PC-3 (cell line): ENCODE results near the gene TOMM20L. TPM values are rescaled to one million over a fixed set of nuclear protein-coding genes. Genes with fewer than 3 reads are reported as not detected.

ENCODE experiments used
- ATAC-seq: fragments of 200-7000 bp; cut with Tn5 transposase; 2 replicates; pipeline ENCODE4 v1.9.1; 2020; ENCODE audit warnings: mild to moderate bottlenecking, moderate library complexity
- BruUV-seq: library from RNA; stranded (reverse); fragments of 400-500 nt; replicated peaks from 2 replicates; lab custom pipeline; 2021; lab: Mats Ljungman, UMichigan
- CTCF ChIA-PET: fragments of 300-600 bp; sonication (Branson Sonifier 250); formaldehyde crosslinking; loops from one replicate; lab custom pipeline; 2022; ENCODE audit warnings: antibody characterized with exemption; lab: Charles Lee
- POLR2A ChIA-PET: fragments of 300-600 bp; sonication (Branson Sonifier 250); formaldehyde crosslinking; loops from one replicate; lab custom pipeline; 2022; ENCODE audit warnings: antibody characterized with exemption; ENCODE audit not compliant: unreplicated experiment; lab: Charles Lee
- DNase-seq: peaks from one replicate; pipeline ENCODE4 v3.0.0-alpha.2; 2015
- H2AFZ ChIP-seq: fragments of 300-600 bp; sonication (generic); 2 replicates; pipeline ENCODE4 v1.6.0; 2016; ENCODE audit warnings: antibody characterized with exemption, low read length
- H3F3A ChIP-seq: fragments of 300-600 bp; sonication (generic); one replicate; pipeline ENCODE4 v1.6.0; 2017; ENCODE audit warnings: antibody characterized with exemption, low read length, control low read depth, mild to moderate bottlenecking; ENCODE audit not compliant: unreplicated experiment
- H3K27ac ChIP-seq: fragments of 300-600 bp; sonication (generic); 2 replicates; pipeline ENCODE4 v1.5.1; 2016; ENCODE audit warnings: mild to moderate bottlenecking, low read length
- H3K27me3 ChIP-seq: fragments of 300-600 bp; sonication (generic); 2 replicates; pipeline ENCODE4 v1.6.1; 2016; ENCODE audit warnings: low read length, mixed read lengths
- H3K36me3 ChIP-seq: fragments of 300-600 bp; sonication (generic); 2 replicates; pipeline ENCODE4 v1.6.1; 2016; ENCODE audit warnings: low read depth, mixed run types, low read length, mixed read lengths
- H3K4me1 ChIP-seq: fragments of 300-600 bp; sonication (generic); 2 replicates; pipeline ENCODE4 v1.5.1; 2016; ENCODE audit warnings: low read length; ENCODE audit not compliant: insufficient read depth
- H3K4me2 ChIP-seq: fragments of 300-600 bp; sonication (generic); 2 replicates; pipeline ENCODE4 v1.6.0; 2016; ENCODE audit warnings: low read length
- H3K4me3 ChIP-seq: fragments of 300-600 bp; sonication (generic); 2 replicates; pipeline ENCODE4 v1.5.1; 2016; ENCODE audit warnings: mild to moderate bottlenecking, low read length, mixed read lengths
- H3K79me2 ChIP-seq: fragments of 300-600 bp; sonication (generic); 2 replicates; pipeline ENCODE4 v1.6.1; 2017; ENCODE audit warnings: low read length, mixed read lengths
- H3K9ac ChIP-seq: fragments of 300-600 bp; sonication (generic); 2 replicates; pipeline ENCODE4 v1.6.0; 2016; ENCODE audit warnings: mild to moderate bottlenecking, low read length
- H3K9me2 ChIP-seq: fragments of 300-600 bp; sonication (generic); replicated peaks from 2 replicates; pipeline ENCODE4 v1.6.1; 2016; ENCODE audit warnings: mixed run types, low read length, mixed read lengths
- H3K9me3 ChIP-seq: fragments of 300-600 bp; sonication (generic); 2 replicates; pipeline ENCODE4 v1.6.1; 2016; ENCODE audit warnings: low read length, mixed read lengths
- H4K20me1 ChIP-seq: fragments of 300-600 bp; sonication (generic); 2 replicates; pipeline ENCODE4 v1.6.1; 2016; ENCODE audit warnings: low read length, mixed read lengths
- EZH2 ChIP-seq: fragments of 300-600 bp; sonication (generic); IDR thresholded peaks from one replicate; pipeline ENCODE4 v1.6.1; 2017; ENCODE audit warnings: antibody characterized with exemption, mild to moderate bottlenecking, low read length; ENCODE audit not compliant: unreplicated experiment
- EZH2phosphoT487 ChIP-seq: fragments of 300-600 bp; sonication (generic); IDR thresholded peaks from 2 replicates; pipeline ENCODE4 v1.6.1; 2018; ENCODE audit warnings: mild to moderate bottlenecking, antibody characterized with exemption, low read length, borderline replicate concordance
- intact Hi-C: fragments of 100-400 bp; cut with micrococcal nuclease; formaldehyde crosslinking; loops from 2 replicates; pipeline ENCODE4 v1.9.0; 2023
- total RNA-seq: library from RNA; depleted of rRNA; stranded (reverse); fragments of >200 nt; gene quantifications from 2 replicates; pipeline ENCODE4 v1.2.3, GENCODE V29; 2014
- TF ChIP-seq, protein P1 (sequence below): fragments of 300-600 bp; sonication (generic); conservative IDR thresholded peaks from 2 replicates; pipeline ENCODE4 v1.5.1; 2017; ENCODE audit warnings: antibody characterized with exemption, low read depth, mild to moderate bottlenecking, low read length

Gene TOMM20L
- total RNA-seq, 1 experiment from 2014 or later: not detected

GRCh38 chr14:58398895-58399294 lies 3.2 kb downstream of the TOMM20L start:
- H3K79me2 ChIP-seq: no peaks in the 10 kb centered on the region
- ATAC-seq (no peak), DNase-seq (no peak)
- H4K20me1 ChIP-seq: no peaks in the 10 kb centered on the region
- no peaks in the 10 kb centered on the region for H3K27me3 ChIP-seq
- intact Hi-C loops: no loop called here
- H3K9me3 ChIP-seq: no peaks in the 10 kb centered on the region
- H2AFZ ChIP-seq: no peak overlapping the region
- no peaks in the 10 kb centered on the region for H3K36me3 ChIP-seq
- H3K9ac ChIP-seq: no peak overlapping the region
- no peak overlapping the region for H3K4me3 ChIP-seq
- no TSS peak for BruUV-seq
- POLR2A ChIA-PET: no interaction called here
- no peak overlapping the region for H3K27ac ChIP-seq
- no peak for TF ChIP-seq EZH2
- CTCF ChIA-PET: no interaction called here
- H3K9me2 ChIP-seq: no peaks in the 10 kb centered on the region
- H3K4me1 ChIP-seq: peaks cover 10% of the 10 kb centered on the region
- H3K4me2 ChIP-seq: no peak overlapping the region
- no peaks in the 10 kb centered on the region for H3F3A ChIP-seq

GRCh38 chr14:58401587-58401986 lies 5.9 kb downstream of the TOMM20L start:
- Histone ChIP-seq H2AFZ (no peak overlapping the region), H3K4me1 (peaks cover under 1% of the 10 kb centered on the region; the same call in 1 of the 2 replicates), H3K27ac (no peak overlapping the region), H3F3A (no peaks in the 10 kb centered on the region), H4K20me1 (no peaks in the 10 kb centered on the region), H3K4me2 (no peak overlapping the region), H3K79me2 (no peaks in the 10 kb centered on the region), H3K4me3 (no peak overlapping the region), H3K9me2 (no peaks in the 10 kb centered on the region), H3K27me3 (no peaks in the 10 kb centered on the region), H3K36me3 (no peaks in the 10 kb centered on the region; the same call in 1 of the 2 replicates), H3K9me3 (no peaks in the 10 kb centered on the region), H3K9ac (no peak overlapping the region)
- ATAC-seq (peak; percentile 56; the same call in 1 of the 2 replicates), DNase-seq (peak; percentile 36)
- intact Hi-C loops: no loop called here
- POLR2A ChIA-PET: interaction anchor here (0.7 kb wide), 1 partner anchor 267 kb away, joined by 3 read pairs; no protein-coding TSS in a partner anchor
- CTCF ChIA-PET: interaction anchor here (0.5 kb wide), 1 partner anchor 229 kb away, joined by 6 read pairs; no protein-coding TSS in a partner anchor
- no TSS peak for BruUV-seq
- TF ChIP-seq EZH2: no peak
- TF ChIP-seq, protein P1, sequence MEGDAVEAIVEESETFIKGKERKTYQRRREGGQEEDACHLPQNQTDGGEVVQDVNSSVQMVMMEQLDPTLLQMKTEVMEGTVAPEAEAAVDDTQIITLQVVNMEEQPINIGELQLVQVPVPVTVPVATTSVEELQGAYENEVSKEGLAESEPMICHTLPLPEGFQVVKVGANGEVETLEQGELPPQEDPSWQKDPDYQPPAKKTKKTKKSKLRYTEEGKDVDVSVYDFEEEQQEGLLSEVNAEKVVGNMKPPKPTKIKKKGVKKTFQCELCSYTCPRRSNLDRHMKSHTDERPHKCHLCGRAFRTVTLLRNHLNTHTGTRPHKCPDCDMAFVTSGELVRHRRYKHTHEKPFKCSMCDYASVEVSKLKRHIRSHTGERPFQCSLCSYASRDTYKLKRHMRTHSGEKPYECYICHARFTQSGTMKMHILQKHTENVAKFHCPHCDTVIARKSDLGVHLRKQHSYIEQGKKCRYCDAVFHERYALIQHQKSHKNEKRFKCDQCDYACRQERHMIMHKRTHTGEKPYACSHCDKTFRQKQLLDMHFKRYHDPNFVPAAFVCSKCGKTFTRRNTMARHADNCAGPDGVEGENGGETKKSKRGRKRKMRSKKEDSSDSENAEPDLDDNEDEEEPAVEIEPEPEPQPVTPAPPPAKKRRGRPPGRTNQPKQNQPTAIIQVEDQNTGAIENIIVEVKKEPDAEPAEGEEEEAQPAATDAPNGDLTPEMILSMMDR: peak; percentile 60

DNA sequence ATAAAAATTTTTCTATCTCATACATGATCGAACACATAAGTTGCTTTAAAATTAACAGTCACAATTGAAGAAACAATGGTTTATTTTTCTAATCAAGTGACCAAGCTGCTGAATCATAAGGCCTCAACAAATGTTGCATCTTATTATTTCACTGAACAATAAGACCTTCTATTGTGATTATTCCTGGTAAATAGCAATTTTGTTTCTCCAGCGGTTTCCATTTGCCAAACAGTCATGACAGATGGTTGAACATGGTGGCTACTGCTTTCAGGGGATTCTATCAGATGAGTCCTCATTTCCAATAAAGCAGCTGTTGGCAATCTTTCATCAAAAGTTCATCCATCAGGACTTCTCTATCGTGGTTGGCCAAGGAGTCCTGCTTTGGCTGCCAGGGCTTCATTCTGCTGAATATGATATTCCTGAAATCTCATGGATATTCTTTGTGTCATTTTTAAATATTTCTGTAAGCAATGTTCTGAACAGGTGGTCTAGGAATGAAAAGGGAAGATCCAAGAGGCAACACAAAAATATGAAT lies 13.0 kb downstream of the TOMM20L start:
- Histone ChIP-seq H3K4me2 (no peak overlapping the region), H2AFZ (no peak overlapping the region), H3K27me3 (no peaks in the 10 kb centered on the region), H3K27ac (no peak overlapping the region), H3K36me3 (peaks cover 54% of the 10 kb centered on the region), H3K4me1 (no peaks in the 10 kb centered on the region), H3F3A (no peaks in the 10 kb centered on the region), H4K20me1 (no peaks in the 10 kb centered on the region), H3K4me3 (no peak overlapping the region), H3K9ac (no peak overlapping the region), H3K9me3 (no peaks in the 10 kb centered on the region), H3K9me2 (no peaks in the 10 kb centered on the region), H3K79me2 (peaks cover 7% of the 10 kb centered on the region)
- BruUV-seq: TSS peak; percentile 18
- CTCF ChIA-PET: no interaction called here
- ATAC-seq (no peak), DNase-seq (no peak)
- POLR2A ChIA-PET: no interaction called here
- intact Hi-C loops: no loop called here
- TF ChIP-seq EZH2phosphoT487: no peak
